Measurements from ENCODE around the gene MELK. TPM values are rescaled to one million over a fixed set of nuclear protein-coding genes. Genes with fewer than 3 reads are reported as not detected.

The MELK gene
- polyA plus RNA-seq, 1 donor from 2014 or later: 1.8 TPM

- Histone ChIP-seq H3K79me2 (replicated peaks; ENCODE audit: insufficient read depth, low read length) (no peaks in the 10 kb centered on the region), H3K27ac (ENCODE audit: low read length) (no peak overlapping the region), H3K9ac (ENCODE audit: low read length) (no peak overlapping the region), H3K4me3 (ENCODE audit: low read length) (no peak overlapping the region), H3K9me2 (ENCODE audit: insufficient read depth, low read length) (no peaks in the 10 kb centered on the region), H3K4me2 (ENCODE audit: low read length) (no peak overlapping the region), H3K9me3 (ENCODE audit: low read length) (no peaks in the 10 kb centered on the region), H3K27me3 (ENCODE audit: insufficient read depth, low read depth, low read length) (no peaks in the 10 kb centered on the region), H2AFZ (ENCODE audit: low read depth, low read length) (no peak overlapping the region), H4K20me1 (ENCODE audit: insufficient read depth) (no peaks in the 10 kb centered on the region), H3F3A (ENCODE audit: insufficient read depth, low read length, poor library complexity, severe bottlenecking) (no peaks in the 10 kb centered on the region), H3K36me3 (ENCODE audit: insufficient read depth, low read length) (no peaks in the 10 kb centered on the region)
- no peak for TF ChIP-seq EP300 (conservative IDR thresholded peaks at IDR 0.05; ENCODE audit: poor library complexity, severe bottlenecking)
- TF ChIP-seq RAD21 (conservative IDR thresholded peaks at IDR 0.05): no peak
- TF ChIP-seq REST (IDR thresholded peaks at IDR 0.05; ENCODE audit: borderline replicate concordance): no peak
- TF ChIP-seq TAF1 (IDR thresholded peaks at IDR 0.05; ENCODE audit: low read depth): no peak
- TF ChIP-seq POLR2AphosphoS5 (IDR thresholded peaks at IDR 0.05): no peak
- TF ChIP-seq SMC3 (conservative IDR thresholded peaks at IDR 0.05; ENCODE audit: poor library complexity): no peak
- no peak for TF ChIP-seq MXI1 (conservative IDR thresholded peaks at IDR 0.05; ENCODE audit: poor library complexity, severe bottlenecking)
- TF ChIP-seq CTCF (IDR thresholded peaks at IDR 0.05; ENCODE audit: poor library complexity, severe bottlenecking): no peak
- no peak for TF ChIP-seq EZH2 (IDR thresholded peaks at IDR 0.05; ENCODE audit: borderline replicate concordance, insufficient read depth, low read length, poor library complexity, severe bottlenecking)
Measured at GRCh38 chr9:36623280-36623679, 50.6 kb downstream of the MELK start.

GRCh38 chr9:36625006-36625615, 52.4 kb downstream of the MELK start:
- Histone ChIP-seq H3K36me3 (ENCODE audit: insufficient read depth, low read length) (no peaks in the 10 kb centered on the region), H2AFZ (ENCODE audit: low read depth, low read length) (no peak overlapping the region), H3K9ac (ENCODE audit: low read length) (no peak overlapping the region), H3K9me2 (ENCODE audit: insufficient read depth, low read length) (no peaks in the 10 kb centered on the region), H3K4me3 (ENCODE audit: low read length) (no peak overlapping the region), H3K27ac (ENCODE audit: low read length) (no peak overlapping the region), H3K79me2 (replicated peaks; ENCODE audit: insufficient read depth, low read length) (no peaks in the 10 kb centered on the region), H3F3A (ENCODE audit: insufficient read depth, low read length, poor library complexity, severe bottlenecking) (no peaks in the 10 kb centered on the region), H3K4me2 (ENCODE audit: low read length) (no peak overlapping the region), H3K27me3 (ENCODE audit: insufficient read depth, low read depth, low read length) (no peaks in the 10 kb centered on the region), H3K9me3 (ENCODE audit: low read length) (no peaks in the 10 kb centered on the region), H4K20me1 (ENCODE audit: insufficient read depth) (no peaks in the 10 kb centered on the region)
- no peak for TF ChIP-seq REST (IDR thresholded peaks at IDR 0.05; ENCODE audit: borderline replicate concordance)
- TF ChIP-seq POLR2AphosphoS5 (IDR thresholded peaks at IDR 0.05): no peak
- TF ChIP-seq MXI1 (conservative IDR thresholded peaks at IDR 0.05; ENCODE audit: poor library complexity, severe bottlenecking): no peak
- TF ChIP-seq RAD21 (conservative IDR thresholded peaks at IDR 0.05): no peak
- no peak for TF ChIP-seq TAF1 (IDR thresholded peaks at IDR 0.05; ENCODE audit: low read depth)
- no peak for TF ChIP-seq EP300 (conservative IDR thresholded peaks at IDR 0.05; ENCODE audit: poor library complexity, severe bottlenecking)
- TF ChIP-seq SMC3 (conservative IDR thresholded peaks at IDR 0.05; ENCODE audit: poor library complexity): no peak
- TF ChIP-seq CTCF (IDR thresholded peaks at IDR 0.05; ENCODE audit: poor library complexity, severe bottlenecking): no peak
- TF ChIP-seq EZH2 (IDR thresholded peaks at IDR 0.05; ENCODE audit: borderline replicate concordance, insufficient read depth, low read length, poor library complexity, severe bottlenecking): no peak

Measured in neural cell (in vitro differentiated cells).